Measurements from ENCODE around the gene DAP.

DNA sequence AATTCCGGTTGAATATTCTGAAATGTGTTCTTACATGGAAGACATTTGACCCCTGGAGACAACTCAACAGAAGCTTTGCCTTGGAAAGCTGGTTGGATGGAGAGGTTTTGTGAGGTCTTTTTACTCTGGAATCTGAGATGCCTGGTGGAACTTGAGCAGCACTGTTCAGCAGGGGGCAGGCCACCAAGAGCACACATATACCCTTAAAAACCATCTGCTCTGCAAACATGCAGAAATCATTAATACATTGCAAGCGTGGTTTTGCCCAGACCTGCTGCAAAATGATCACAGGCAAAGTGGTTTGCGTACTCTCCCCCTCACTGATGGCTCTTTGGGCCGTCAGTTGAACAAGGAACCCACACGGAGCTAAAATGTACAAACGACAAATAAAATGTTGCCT lies 32.8 kb upstream of the DAP start:
- no peak for TF ChIP-seq EZH2 (IDR thresholded peaks at IDR 0.05; ENCODE audit: insufficient read depth, poor library complexity, severe bottlenecking)
- no peak for TF ChIP-seq EZH2phosphoT487 (IDR thresholded peaks at IDR 0.05; ENCODE audit: insufficient read depth, low read depth)

Measured in GM23248 (cell line).